Left ventricle myocardium inferior (tissue), 1 donor: ENCODE results near the gene DSE. TPM values are rescaled to one million over a fixed set of nuclear protein-coding genes. Genes with fewer than 3 reads are reported as not detected.
"Not testable (repeated sequence)": the region's sequence is repeated elsewhere in the genome, so short reads cannot be mapped to it uniquely, and the experiment has no call there.

ENCODE experiments used
- DNase-seq: peaks from one replicate; pipeline ENCODE4 v3.0.0-alpha.2; 2020
- H3K27ac ChIP-seq: fragments of 200-600 bp; replicated peaks from 2 replicates; pipeline ENCODE4 v1.8.0; 2021
- H3K27me3 ChIP-seq: fragments of 200-600 bp; 2 replicates; pipeline ENCODE4 v1.8.0; 2021; ENCODE audit warnings: low read depth
- H3K36me3 ChIP-seq: fragments of 200-600 bp; 2 replicates; pipeline ENCODE4 v1.8.0; 2021
- H3K4me1 ChIP-seq: fragments of 200-600 bp; 2 replicates; pipeline ENCODE4 v1.8.0; 2021
- H3K4me3 ChIP-seq: fragments of 200-600 bp; 2 replicates; pipeline ENCODE4 v1.8.0; 2021; ENCODE audit warnings: mild to moderate bottlenecking, moderate library complexity
- H3K9me3 ChIP-seq: fragments of 200-600 bp; replicated peaks from 2 replicates; pipeline ENCODE4 v1.8.0; 2021
- intact Hi-C: fragments of 100-400 bp; cut with micrococcal nuclease; formaldehyde crosslinking; loops from one replicate; pipeline ENCODE4 v1.11.0; 2022
- total RNA-seq: library from RNA; stranded (reverse); fragmentation: NEBNext Ultra II Directional; extraction: Animal tissue kit (Norgen Biotek cat#: 25700); gene quantifications from one replicate; pipeline ENCODE4 v1.2.1, GENCODE V29; 2021
- TF ChIP-seq, protein P1 (sequence below): fragments of 200-600 bp; IDR thresholded peaks from 2 replicates; pipeline ENCODE4 v1.8.0; 2021; ENCODE audit warnings: antibody characterized with exemption, mild to moderate bottlenecking, borderline replicate concordance
- donor health status: DM: no; HTN: yes; CAD: no; lungs with severe emphysema.

Gene DSE
- total RNA-seq, 1 donor from 2014 or later, result 14.0 TPM

DNA sequence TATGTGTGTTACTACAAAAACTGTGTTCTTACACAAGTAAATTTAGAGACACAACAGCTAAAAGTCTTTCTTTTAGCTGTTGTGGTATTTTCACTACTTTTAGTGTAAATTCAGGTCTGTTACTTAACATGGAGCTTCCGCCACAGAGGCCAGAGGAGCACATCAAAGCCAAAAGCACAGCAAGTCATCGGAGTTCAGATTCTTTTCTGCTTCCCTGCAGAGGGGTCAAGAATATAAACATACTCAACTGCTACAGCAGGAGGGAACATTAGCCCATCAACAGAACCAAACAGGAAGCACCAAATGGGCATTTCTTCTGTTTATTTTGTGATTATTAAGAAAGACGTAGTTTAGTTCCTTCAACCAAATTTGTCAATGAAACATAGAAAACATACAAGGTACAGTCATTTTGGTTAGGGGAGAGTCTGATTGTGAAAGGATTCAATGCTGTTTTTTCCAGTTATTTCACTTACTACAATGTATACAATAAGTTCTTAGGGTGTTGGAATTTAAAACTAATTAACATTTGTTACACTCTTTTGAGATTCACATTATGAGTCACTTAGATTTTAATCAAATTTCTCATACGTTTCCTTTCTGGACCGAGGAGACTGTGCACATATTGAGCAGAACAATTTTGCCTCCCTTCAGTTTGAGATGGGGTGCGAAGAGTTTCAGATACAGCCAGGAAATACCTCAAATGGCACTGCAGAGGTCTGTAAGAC lies 42.8 kb upstream of the DSE start:
- no peaks in the 10 kb centered on the region for H3K27me3 ChIP-seq
- H3K4me1 ChIP-seq, result peaks cover 51% of the 10 kb centered on the region
- TF ChIP-seq, protein P1, sequence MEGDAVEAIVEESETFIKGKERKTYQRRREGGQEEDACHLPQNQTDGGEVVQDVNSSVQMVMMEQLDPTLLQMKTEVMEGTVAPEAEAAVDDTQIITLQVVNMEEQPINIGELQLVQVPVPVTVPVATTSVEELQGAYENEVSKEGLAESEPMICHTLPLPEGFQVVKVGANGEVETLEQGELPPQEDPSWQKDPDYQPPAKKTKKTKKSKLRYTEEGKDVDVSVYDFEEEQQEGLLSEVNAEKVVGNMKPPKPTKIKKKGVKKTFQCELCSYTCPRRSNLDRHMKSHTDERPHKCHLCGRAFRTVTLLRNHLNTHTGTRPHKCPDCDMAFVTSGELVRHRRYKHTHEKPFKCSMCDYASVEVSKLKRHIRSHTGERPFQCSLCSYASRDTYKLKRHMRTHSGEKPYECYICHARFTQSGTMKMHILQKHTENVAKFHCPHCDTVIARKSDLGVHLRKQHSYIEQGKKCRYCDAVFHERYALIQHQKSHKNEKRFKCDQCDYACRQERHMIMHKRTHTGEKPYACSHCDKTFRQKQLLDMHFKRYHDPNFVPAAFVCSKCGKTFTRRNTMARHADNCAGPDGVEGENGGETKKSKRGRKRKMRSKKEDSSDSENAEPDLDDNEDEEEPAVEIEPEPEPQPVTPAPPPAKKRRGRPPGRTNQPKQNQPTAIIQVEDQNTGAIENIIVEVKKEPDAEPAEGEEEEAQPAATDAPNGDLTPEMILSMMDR, result no peak
- intact Hi-C loops, result no loop called here
- DNase-seq, result no peak
- H3K9me3 ChIP-seq, result no peaks in the 10 kb centered on the region
- no peaks in the 10 kb centered on the region for H3K36me3 ChIP-seq
- peak overlapping the region; percentile 71 for H3K27ac ChIP-seq
- H3K4me3 ChIP-seq, result no peak overlapping the region

DNA sequence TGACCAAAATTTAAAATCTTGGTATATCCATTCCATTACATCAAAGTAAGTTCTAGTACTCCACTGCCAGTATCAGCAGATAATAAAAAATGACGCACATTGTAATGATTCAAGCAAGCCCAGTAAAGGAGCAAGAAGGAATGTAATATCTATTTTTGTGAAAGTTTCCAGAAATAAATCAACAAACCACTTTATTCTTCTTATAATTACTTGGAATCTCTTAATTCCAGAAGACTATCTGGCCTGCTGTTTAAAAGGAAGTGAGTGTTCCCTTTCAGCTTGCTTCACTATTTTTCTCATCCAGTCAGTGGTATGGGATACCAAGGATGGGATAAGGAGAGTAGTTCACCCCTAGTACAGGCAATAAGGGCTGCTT lies 42.2 kb upstream of the DSE start:
- DNase-seq, result no peak
- H3K27me3 ChIP-seq, result no peaks in the 10 kb centered on the region
- intact Hi-C loops, result no loop called here
- peak overlapping the region; percentile 71 for H3K27ac ChIP-seq
- H3K4me3 ChIP-seq, result no peak overlapping the region
- H3K9me3 ChIP-seq, result no peaks in the 10 kb centered on the region
- TF ChIP-seq, protein P1, result no peak
- H3K4me1 ChIP-seq, result peaks cover 51% of the 10 kb centered on the region
- no peaks in the 10 kb centered on the region for H3K36me3 ChIP-seq

DNA sequence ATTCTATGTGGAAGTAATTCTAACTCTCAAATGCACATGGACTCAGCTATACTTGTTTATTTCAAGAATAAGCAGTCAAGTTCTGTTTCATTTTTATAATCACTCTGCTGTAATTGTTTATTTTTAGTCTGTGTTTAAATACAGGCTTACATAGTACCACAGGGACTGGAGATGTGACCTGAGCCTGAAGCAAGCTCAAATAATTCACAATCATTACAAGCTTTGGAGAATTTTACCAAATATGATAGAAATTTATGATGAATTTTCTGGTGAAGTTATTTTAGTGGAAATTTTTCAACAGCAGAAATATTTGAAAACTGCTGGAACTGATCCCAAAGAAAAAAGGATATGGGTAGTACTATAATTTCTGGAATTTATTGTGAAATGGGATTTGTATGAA lies 41.6 kb upstream of the DSE start:
- Histone ChIP-seq H3K4me3 (no peak overlapping the region), H3K4me1 (peaks cover 51% of the 10 kb centered on the region), H3K36me3 (no peaks in the 10 kb centered on the region), H3K27ac (peak overlapping the region; percentile 71), H3K9me3 (no peaks in the 10 kb centered on the region), H3K27me3 (no peaks in the 10 kb centered on the region)
- intact Hi-C loops, result no loop called here
- DNase-seq, result no peak
- TF ChIP-seq, protein P1, result no peak

DNA sequence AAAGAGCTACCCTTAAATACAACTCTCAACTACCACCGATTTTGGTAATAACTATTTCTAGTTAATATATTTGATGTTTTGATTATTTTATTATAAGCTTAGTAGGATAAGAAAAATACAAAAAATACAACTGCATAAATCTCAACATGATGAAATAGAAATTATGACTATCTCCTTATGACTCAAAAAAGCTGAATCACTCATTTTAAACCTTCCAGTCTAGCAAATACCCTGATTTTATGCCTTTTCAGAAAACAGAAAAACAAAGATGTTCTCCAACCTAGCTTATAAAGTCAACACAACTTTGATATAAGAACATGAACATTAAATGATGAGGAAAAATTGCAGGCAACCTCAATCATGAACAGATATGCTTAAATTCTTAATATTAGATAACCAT lies 40.2 kb upstream of the DSE start:
- H3K36me3 ChIP-seq, result no peaks in the 10 kb centered on the region
- H3K9me3 ChIP-seq, result peaks cover 5% of the 10 kb centered on the region
- H3K27ac ChIP-seq, result no peak overlapping the region
- peaks cover 43% of the 10 kb centered on the region for H3K4me1 ChIP-seq
- intact Hi-C loops, result no loop called here
- H3K27me3 ChIP-seq, result no peaks in the 10 kb centered on the region
- no peak for DNase-seq
- no peak overlapping the region for H3K4me3 ChIP-seq
- TF ChIP-seq, protein P1, result no peak

DNA sequence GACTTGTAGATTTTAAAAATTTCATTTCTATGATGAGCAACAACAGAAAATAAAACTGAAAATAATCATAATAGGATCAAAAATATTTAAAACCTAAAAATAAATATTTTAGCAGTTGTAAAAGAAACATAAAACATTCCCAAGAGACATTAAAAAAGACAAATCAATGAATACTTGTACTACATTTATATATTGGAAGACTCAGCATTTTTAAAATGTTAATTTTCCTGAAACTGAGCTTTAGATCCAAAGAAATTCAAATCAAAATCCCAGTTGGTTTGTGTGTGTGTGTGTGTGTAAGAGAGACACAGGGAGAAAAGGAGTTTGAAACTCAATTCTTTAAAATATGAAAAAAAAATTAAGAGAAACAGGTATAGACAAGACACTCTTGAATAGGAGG lies 38.7 kb upstream of the DSE start:
- Histone ChIP-seq H3K27me3 (no peaks in the 10 kb centered on the region), H3K4me3 (no peak overlapping the region), H3K4me1 (peaks cover 27% of the 10 kb centered on the region), H3K9me3 (peaks cover 5% of the 10 kb centered on the region), H3K36me3 (no peaks in the 10 kb centered on the region), H3K27ac (no peak overlapping the region)
- TF ChIP-seq, protein P1, result no peak
- DNase-seq, result no peak
- intact Hi-C loops, result no loop called here

DNA sequence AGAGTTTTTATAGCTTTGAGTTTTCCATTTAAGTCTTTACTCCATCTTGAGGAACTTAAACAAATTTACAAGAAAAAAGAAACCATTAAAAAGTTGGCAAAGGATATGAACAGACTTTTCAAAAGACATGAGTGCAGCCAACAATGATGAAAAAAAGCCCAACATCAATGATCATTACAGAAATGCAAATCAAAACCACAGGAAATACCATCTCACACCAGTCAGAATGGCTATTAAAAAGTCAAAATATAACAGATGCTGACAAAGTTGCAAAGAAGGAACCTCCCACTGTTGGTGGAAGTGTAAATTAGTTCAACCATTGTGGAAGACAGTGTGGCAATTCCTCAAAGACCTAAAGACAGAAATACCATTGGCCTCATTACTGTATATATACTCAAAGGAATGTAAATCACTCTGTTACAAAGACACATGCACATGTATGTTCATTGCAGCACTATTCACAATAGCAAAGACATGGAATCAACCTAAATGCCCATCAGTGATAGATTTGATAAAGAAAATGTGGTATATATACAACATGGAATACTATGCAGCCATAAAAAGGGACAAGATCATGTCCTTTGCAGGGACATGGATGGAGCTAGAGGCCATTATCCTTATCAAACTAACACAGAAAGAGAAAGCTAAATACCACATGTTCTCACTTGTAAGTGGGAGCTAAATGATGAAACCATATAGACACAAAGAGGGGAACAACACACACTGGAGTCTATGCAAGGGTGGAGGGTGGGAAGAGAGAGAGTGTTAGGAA lies 35.9 kb upstream of the DSE start:
- intact Hi-C loops, result not testable (repeated sequence)

More for the DNA sequence above, 35.9 kb upstream of the DSE start:
- not testable (repeated sequence) for DNase-seq, H3K4me1 ChIP-seq, H3K9me3 ChIP-seq, H3K27me3 ChIP-seq, H3K4me3 ChIP-seq, H3K27ac ChIP-seq, H3K36me3 ChIP-seq
